Ramos (cell line): ENCODE data around the gene HELB.

Experiments
- in situ Hi-C: fragments of 300-500 bp; cut with MboI; formaldehyde crosslinking; loops from one replicate; pipeline ENCODE4 v1.14.3; 2022; ENCODE audit warnings: low sequenced_read_pairs; ENCODE audit not compliant: unreplicated experiment

Gene HELB

GRCh38 chr12:66301944-66302826 lies at the start of gene HELB:
Gene HELB (plus strand): TSS chr12:66302493. CDS start chr12:66302604, 111 bp downstream.
- in situ Hi-C loops = no loop called here

DNA sequence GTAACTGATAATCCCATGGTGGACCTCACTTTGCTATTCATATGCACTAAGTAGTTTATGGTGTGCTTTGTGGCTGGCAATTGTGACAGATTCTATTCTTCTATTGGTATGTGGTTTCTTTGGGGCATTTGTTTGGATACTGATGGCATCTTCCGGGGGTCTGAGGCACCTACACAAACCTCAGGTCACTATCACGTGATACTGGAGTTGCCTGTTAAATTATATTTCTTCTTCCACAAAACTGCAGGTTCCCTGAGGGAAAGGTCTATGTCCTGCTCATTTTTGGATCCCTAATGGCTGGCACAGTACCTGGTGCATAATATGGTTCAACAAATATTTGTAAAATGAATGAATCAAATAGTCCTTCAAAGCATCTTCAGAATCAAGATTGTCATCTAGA lies 49.5 kb upstream of the HELB start:
- in situ Hi-C loops = no loop called here

- in situ Hi-C loops = no loop called here
Observed at GRCh38 chr12:66255737-66256136, 46.6 kb upstream of the HELB start.

GRCh38 chr12:66258011-66258410 lies 44.3 kb upstream of the HELB start:
- in situ Hi-C loops = no loop called here

GRCh38 chr12:66262737-66263136 lies 39.6 kb upstream of the HELB start:
- in situ Hi-C loops = no loop called here

- in situ Hi-C loops = no loop called here
Observed at GRCh38 chr12:66268562-66268961, 33.7 kb upstream of the HELB start.

- in situ Hi-C loops = no loop called here
Observed at GRCh38 chr12:66269142-66269541, 33.2 kb upstream of the HELB start.

DNA sequence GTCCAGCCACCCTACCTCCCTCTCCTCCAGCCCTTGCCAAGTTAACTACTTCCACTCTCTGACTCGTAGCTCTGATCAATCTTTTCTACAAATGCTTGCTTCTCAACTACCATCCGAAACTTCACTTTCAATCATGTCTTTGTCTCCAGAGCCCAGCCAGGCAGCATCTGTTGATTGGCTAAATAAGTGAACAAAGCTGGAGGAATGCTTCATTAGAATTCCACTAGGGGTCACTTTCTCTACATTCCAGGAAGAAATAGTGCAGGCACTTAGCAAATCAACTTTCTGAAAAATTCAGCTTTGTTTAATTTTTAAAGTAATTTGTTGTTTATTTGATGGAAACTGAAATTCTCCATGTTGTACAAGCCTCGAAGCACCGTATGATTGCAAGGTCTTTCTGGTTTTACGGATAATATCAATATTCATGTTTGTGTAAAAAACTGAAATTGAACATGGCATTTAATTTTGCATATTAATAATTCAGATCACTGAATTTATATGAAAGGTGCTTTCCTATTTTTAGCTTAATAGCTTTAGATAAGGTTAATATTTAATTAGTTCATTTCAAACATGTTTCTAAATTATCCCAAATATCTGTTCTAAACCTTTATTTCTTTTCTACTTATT lies 32.4 kb upstream of the HELB start:
- in situ Hi-C loops = no loop called here

GRCh38 chr12:66270613-66271012 lies 31.7 kb upstream of the HELB start:
- in situ Hi-C loops = no loop called here

DNA sequence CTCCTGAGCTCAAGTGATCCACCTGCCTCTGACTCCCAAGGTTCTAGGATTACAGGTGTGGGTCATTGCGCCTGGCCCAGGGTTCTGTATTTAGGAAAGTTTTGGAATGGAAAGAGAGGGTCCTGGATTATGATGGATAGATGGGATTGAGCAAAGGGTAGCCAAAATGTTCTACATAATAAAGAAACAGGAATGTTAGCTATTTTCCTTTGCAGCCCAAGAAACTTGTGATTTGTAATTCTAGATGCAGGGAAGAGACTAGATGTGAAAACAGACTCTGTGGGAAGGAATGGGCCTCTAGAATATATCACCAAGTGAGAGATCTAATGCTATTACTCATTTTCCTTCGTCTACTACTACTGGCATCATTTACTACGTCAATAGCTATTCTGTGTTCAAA lies 29.6 kb upstream of the HELB start:
- in situ Hi-C loops = no loop called here

DNA sequence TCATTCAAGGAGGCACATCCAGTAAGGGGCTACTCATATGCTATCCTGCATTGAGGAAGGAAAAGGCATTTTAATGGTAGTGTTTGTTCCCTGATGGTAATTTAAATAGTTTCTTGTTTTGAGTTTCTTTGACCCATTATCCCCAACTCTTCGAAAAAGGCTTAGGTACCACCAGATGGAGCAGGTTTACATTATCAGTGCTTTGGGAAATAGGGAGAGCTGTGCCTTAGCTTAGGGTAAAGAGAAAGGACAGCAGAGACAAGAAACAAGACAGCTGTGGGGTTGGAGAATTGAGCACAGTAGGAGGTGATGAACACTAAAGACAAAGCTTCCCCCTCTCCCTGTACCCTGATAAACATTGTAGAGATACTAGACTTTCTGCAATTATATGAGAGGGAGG lies 29.1 kb upstream of the HELB start:
- in situ Hi-C loops = no loop called here

- in situ Hi-C loops = no loop called here
Observed at GRCh38 chr12:66275040-66275439, 27.3 kb upstream of the HELB start.

DNA sequence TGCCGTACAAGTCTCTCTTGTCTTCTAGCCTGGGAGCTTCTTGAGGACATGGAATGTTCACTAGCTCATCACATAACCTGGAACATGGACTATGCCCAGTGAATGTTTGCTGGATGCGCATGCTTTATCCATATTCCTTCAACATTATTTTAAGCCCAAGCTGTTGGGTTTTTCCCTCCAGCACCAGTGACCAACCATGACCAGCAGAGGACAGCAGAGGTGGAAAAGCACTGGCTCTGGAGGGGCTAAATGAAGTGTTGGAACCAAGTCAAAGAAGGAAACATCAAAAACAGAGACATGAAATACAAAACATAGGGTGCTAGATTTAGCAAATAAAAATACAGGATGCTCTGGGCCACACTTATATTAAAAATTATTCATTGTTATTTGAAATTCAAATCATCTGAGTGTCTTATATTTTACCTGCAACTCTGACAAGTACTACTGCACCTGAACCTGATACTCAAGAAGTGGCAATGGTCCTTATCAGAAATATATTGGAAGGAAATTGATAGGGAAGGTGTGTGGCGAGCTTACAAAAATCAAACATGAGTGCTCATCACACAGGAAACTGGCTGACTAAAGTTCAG lies 23.1 kb upstream of the HELB start:
- in situ Hi-C loops = no loop called here

GRCh38 chr12:66280561-66280960 lies 21.7 kb upstream of the HELB start:
- in situ Hi-C loops = no loop called here

GRCh38 chr12:66282244-66282643 lies 20.0 kb upstream of the HELB start:
- in situ Hi-C loops = no loop called here

DNA sequence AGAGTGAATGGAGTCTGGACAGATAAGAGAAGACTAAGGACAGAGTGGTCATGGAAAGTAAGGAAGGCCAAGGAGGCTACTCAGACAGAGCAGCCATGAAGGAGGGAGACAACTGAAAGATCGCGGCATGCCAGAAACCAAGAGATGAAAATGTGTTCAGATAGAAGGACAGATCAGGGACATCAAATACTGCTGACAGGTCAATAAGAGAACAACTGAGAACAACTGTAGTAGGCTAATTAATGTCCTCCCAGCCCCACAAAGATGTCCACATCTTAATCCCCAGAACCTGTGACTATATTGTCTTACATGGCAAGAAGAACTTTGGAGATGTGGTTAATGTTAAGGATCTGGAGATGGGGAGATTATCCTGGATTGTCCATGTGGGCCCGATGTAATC lies 15.0 kb upstream of the HELB start:
- in situ Hi-C loops = no loop called here

GRCh38 chr12:66288121-66288520 lies 14.2 kb upstream of the HELB start:
- in situ Hi-C loops = no loop called here

- in situ Hi-C loops = no loop called here
Observed at GRCh38 chr12:66289485-66289884, 12.8 kb upstream of the HELB start.

DNA sequence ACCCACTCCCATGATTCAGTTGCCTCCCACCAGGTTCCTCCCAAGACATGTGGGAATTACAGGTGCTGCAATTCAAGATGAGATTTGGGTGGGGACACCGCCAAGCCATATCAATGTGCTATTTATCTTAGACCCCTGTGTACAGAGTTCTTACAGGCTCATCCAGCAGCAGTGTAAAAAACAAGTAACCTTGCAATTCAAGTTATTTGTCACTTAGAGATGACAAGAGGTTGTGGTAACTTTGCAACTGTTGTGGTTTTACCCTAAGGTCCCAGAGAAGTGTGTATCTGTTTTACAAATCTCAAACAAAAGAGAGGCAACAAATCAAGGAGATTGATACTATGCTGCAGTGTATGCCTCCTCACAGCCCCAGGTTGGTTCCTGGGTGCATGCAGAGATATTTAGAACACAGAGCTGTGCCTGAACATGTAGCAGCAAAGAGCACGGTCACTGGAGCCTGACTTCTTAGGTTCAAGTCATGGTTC lies 11.5 kb upstream of the HELB start:
- in situ Hi-C loops = no loop called here

DNA sequence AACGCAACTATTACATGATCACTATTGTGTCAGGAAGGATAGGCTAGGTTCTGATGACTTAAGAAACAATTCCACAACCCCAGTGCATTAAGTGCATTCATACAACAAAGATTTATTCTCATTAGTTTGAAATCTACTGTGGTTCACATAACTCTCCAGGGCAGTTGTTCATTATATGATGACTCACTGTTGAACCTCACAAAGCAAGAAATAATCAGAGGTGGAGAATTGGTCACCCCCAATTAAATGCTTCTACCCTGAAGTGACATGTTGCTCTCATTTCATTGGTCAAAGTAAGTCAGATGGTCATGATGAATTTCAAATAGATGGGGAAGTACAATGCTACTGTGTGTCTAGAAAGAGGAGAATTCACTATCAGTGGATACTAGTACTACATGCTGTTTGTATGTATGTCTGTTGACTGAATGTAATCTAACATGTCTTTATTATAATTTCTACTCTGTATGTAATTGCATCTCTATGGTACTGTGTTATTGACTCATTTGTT lies 6.1 kb upstream of the HELB start:
- in situ Hi-C loops = no loop called here

- in situ Hi-C loops = no loop called here
Observed at GRCh38 chr12:66297080-66297479, 5.2 kb upstream of the HELB start.
